Activated CD8-positive, alpha-beta memory T cell treated with anti-CD3 and anti-CD28 coated beads for 1 hour (primary cell): Measurements from ENCODE around the gene FNDC8.
A peak's percentile ranks its signal among the peaks of the same experiment; 100 is the strongest.
"Not testable (repeated sequence)": the region's sequence is repeated elsewhere in the genome, so short reads cannot be mapped to it uniquely, and the experiment has no call there.

Experiments used
- DNase-seq, 2 donors: peaks; one replicate each; pipeline ENCODE4 v3.0.0-alpha.2; 2020; ENCODE audit warnings: low read depth in 1 of 2; ENCODE audit errors: extremely low read depth in 1 of 2

FNDC8 gene

GRCh38 chr17:35141681-35142466 is 20.5 kb downstream of the FNDC8 start, which contains the start of gene NLE1:
Gene NLE1 (minus strand): TSS chr17:35142303. CDS start chr17:35142275, 28 bp downstream.
- peak; percentile 68 to 82 for DNase-seq

GRCh38 chr17:35142467-35142796 is 21.0 kb downstream of the FNDC8 start:
- DNase-seq, result no peak

- DNase-seq, result no peak
Measured at GRCh38 chr17:35144840-35145239, 23.4 kb downstream of the FNDC8 start.

- DNase-seq, result no peak
Measured at GRCh38 chr17:35146214-35146833, 24.9 kb downstream of the FNDC8 start.

GRCh38 chr17:35147375-35147905 is 26.0 kb downstream of the FNDC8 start, which contains the start of gene UNC45B:
Gene UNC45B (plus strand): TSS chr17:35147817. CDS start chr17:35148264, 447 bp downstream.
- no peak for DNase-seq

GRCh38 chr17:35148144-35148543 is 26.7 kb downstream of the FNDC8 start:
- DNase-seq, result no peak

- no peak for DNase-seq
Measured at GRCh38 chr17:35149941-35150340, 28.5 kb downstream of the FNDC8 start.

GRCh38 chr17:35151080-35151479 is 29.7 kb downstream of the FNDC8 start:
- not testable (repeated sequence) for DNase-seq

- no peak for DNase-seq
Measured at GRCh38 chr17:35152421-35153140, 31.2 kb downstream of the FNDC8 start.

GRCh38 chr17:35154196-35155165 is 33.1 kb downstream of the FNDC8 start:
- DNase-seq, result no peak

- no peak for DNase-seq
Measured at GRCh38 chr17:35155246-35155645, 33.8 kb downstream of the FNDC8 start.

- no peak for DNase-seq
Measured at GRCh38 chr17:35159940-35160339, 38.5 kb downstream of the FNDC8 start.

GRCh38 chr17:35160354-35161201 is 39.2 kb downstream of the FNDC8 start:
- peak in 1 of 2 donors; percentile 27 for DNase-seq

GRCh38 chr17:35161281-35161761 is 39.9 kb downstream of the FNDC8 start:
- no peak for DNase-seq

GRCh38 chr17:35162755-35163154 is 41.3 kb downstream of the FNDC8 start:
- no peak for DNase-seq

GRCh38 chr17:35163886-35164285 is 42.5 kb downstream of the FNDC8 start:
- DNase-seq, result no peak

GRCh38 chr17:35164716-35165115 is 43.3 kb downstream of the FNDC8 start:
- DNase-seq, result no peak

GRCh38 chr17:35166526-35166925 is 45.1 kb downstream of the FNDC8 start:
- no peak for DNase-seq

GRCh38 chr17:35167046-35167445 is 45.6 kb downstream of the FNDC8 start:
- DNase-seq, result no peak
